ENCODE measurements around the gene FIGN.

The FIGN gene

DNA sequence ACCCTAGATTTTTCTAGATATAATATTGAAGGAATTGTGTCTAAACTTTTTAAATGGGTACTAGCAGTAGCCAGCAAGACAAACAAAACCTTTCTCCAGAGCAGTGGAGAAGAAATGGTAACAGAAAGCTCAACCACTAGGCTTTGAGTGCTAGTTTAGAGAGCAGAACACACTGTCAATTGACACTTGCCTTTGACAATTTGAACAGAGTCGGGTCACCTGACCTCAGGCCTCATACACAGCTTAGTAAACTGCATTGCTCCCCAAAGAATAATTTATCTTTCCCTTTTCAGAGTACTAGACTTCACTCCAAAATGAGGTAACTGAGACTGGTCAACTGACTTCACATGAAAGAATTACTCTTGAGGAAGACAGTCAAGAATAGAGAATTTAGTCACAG is 48.6 kb downstream of the FIGN start:
- Histone ChIP-seq H3K36me3 (ENCODE audit: control insufficient read depth, insufficient read depth, low read length) (no peaks in the 10 kb centered on the region), H3K27ac (ENCODE audit: low read depth, low read length) (no peak overlapping the region), H3K4me1 (ENCODE audit: control insufficient read depth, insufficient read depth, low read length) (peaks cover 6% of the 10 kb centered on the region), H3K4me3 (ENCODE audit: low read depth, low read length) (no peak overlapping the region), H3K9ac (ENCODE audit: low read depth, low read length) (no peak overlapping the region), H3K9me3 (ENCODE audit: control insufficient read depth, insufficient read depth, low read length) (no peaks in the 10 kb centered on the region), H3K27me3 (ENCODE audit: control insufficient read depth, insufficient read depth, low read length) (no peaks in the 10 kb centered on the region)

DNA sequence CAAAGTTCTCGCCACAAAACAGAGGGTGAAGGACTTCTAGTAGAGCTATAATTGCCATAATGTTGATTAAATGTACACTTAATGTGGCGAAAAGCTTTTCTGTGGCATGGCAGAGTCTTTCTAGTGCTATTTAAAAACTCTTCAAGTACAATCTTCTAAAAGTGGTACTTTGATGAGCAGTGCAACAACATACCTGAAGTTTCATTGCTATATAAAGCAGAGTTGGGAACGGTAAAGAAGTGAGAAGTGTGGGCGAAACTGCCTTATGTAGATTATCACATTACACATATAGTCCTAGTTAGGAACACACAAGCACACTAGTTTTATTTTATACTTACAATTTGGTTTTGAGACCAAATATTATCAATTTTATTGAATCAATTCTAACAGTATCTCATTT is 49.5 kb downstream of the FIGN start:
- Histone ChIP-seq H3K36me3 (ENCODE audit: control insufficient read depth, insufficient read depth, low read length) (no peaks in the 10 kb centered on the region), H3K4me1 (ENCODE audit: control insufficient read depth, insufficient read depth, low read length) (peaks cover 4% of the 10 kb centered on the region; the same call in 1 of the 2 replicates), H3K9ac (ENCODE audit: low read depth, low read length) (no peak overlapping the region), H3K27ac (ENCODE audit: low read depth, low read length) (no peak overlapping the region), H3K9me3 (ENCODE audit: control insufficient read depth, insufficient read depth, low read length) (no peaks in the 10 kb centered on the region), H3K4me3 (ENCODE audit: low read depth, low read length) (no peak overlapping the region), H3K27me3 (ENCODE audit: control insufficient read depth, insufficient read depth, low read length) (no peaks in the 10 kb centered on the region)

DNA sequence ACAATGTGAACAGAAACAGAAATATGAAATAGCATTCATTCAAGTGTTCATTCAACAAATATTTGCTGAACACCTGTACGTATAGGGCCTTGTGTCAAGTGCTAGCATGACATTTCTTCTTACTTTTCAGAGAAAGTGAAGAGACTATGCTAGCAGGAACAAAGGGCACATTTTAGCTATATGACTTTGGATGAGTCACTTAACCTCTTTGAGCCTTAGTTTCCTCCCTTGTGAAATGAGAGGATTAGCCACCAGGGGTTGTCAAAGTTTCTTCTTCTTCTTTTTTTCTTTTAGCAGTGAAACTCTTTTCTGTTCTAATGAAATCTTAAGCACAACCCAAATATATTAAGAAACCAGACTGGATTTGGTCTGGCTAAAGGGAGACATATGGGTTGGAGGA is 53.1 kb downstream of the FIGN start:
- H3K36me3 ChIP-seq (ENCODE audit: control insufficient read depth, insufficient read depth, low read length), result no peaks in the 10 kb centered on the region
- H3K9ac ChIP-seq (ENCODE audit: low read depth, low read length), result no peak overlapping the region
- no peak overlapping the region for H3K27ac ChIP-seq (ENCODE audit: low read depth, low read length)
- H3K27me3 ChIP-seq (ENCODE audit: control insufficient read depth, insufficient read depth, low read length), result no peaks in the 10 kb centered on the region
- no peak overlapping the region for H3K4me3 ChIP-seq (ENCODE audit: low read depth, low read length)
- H3K4me1 ChIP-seq (ENCODE audit: control insufficient read depth, insufficient read depth, low read length), result peaks cover 4% of the 10 kb centered on the region; the same call in 1 of the 2 replicates
- H3K9me3 ChIP-seq (ENCODE audit: control insufficient read depth, insufficient read depth, low read length), result no peaks in the 10 kb centered on the region

DNA sequence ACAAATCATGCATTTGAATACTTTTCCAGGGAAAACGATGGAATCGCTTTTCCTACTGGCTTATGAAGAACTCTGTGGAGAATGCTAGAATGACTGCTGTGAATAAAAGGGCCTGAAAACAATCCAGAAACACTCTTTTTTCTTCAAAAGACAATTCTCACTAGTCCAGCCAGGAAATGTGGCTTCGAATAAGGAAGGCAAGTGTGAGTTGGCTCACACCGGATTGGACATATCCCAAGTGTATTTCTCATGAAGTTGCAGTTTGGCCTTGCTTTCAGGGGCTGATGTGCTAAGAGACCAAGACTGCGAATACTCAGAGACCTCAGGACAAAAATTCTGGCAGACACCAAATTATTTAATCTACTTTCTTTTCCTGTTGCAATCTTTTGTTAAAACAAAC is 54.1 kb downstream of the FIGN start:
- Histone ChIP-seq H3K9ac (ENCODE audit: low read depth, low read length) (no peak overlapping the region), H3K36me3 (ENCODE audit: control insufficient read depth, insufficient read depth, low read length) (no peaks in the 10 kb centered on the region), H3K4me3 (ENCODE audit: low read depth, low read length) (no peak overlapping the region), H3K27ac (ENCODE audit: low read depth, low read length) (no peak overlapping the region), H3K9me3 (ENCODE audit: control insufficient read depth, insufficient read depth, low read length) (no peaks in the 10 kb centered on the region), H3K4me1 (ENCODE audit: control insufficient read depth, insufficient read depth, low read length) (peaks cover 4% of the 10 kb centered on the region; the same call in 1 of the 2 replicates), H3K27me3 (ENCODE audit: control insufficient read depth, insufficient read depth, low read length) (no peaks in the 10 kb centered on the region)

GRCh38 chr2:163675388-163675787 is 60.4 kb downstream of the FIGN start:
- Histone ChIP-seq H3K9me3 (ENCODE audit: control insufficient read depth, insufficient read depth, low read length) (no peaks in the 10 kb centered on the region), H3K27me3 (ENCODE audit: control insufficient read depth, insufficient read depth, low read length) (no peaks in the 10 kb centered on the region), H3K36me3 (ENCODE audit: control insufficient read depth, insufficient read depth, low read length) (no peaks in the 10 kb centered on the region), H3K9ac (ENCODE audit: low read depth, low read length) (no peak overlapping the region), H3K4me1 (ENCODE audit: control insufficient read depth, insufficient read depth, low read length) (no peaks in the 10 kb centered on the region; the same call in 1 of the 2 replicates), H3K27ac (ENCODE audit: low read depth, low read length) (no peak overlapping the region), H3K4me3 (ENCODE audit: low read depth, low read length) (no peak overlapping the region)

DNA sequence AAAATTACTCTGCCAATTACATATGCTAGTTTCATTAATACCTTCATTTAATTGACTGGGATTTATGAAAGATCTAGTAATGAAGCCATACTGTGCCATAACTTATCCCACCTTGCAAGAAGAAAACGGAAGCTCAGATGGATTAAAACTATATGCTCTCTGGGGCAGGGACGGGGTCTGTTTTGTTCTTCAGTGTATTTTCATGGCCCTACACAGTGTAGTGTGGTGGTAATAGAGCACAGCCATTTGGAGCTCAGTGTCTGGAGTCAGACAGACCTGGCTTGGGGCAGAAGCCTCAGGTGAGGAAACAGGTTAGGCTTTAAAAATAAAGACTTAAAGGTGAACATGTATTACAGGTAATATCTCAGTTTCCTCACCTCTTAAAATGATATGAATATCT is 62.3 kb downstream of the FIGN start:
- no peaks in the 10 kb centered on the region for H3K9me3 ChIP-seq (ENCODE audit: control insufficient read depth, insufficient read depth, low read length)
- no peak overlapping the region for H3K4me3 ChIP-seq (ENCODE audit: low read depth, low read length)
- H3K27ac ChIP-seq (ENCODE audit: low read depth, low read length), result no peak overlapping the region
- H3K36me3 ChIP-seq (ENCODE audit: control insufficient read depth, insufficient read depth, low read length), result no peaks in the 10 kb centered on the region
- no peaks in the 10 kb centered on the region for H3K27me3 ChIP-seq (ENCODE audit: control insufficient read depth, insufficient read depth, low read length)
- no peaks in the 10 kb centered on the region; the same call in 1 of the 2 replicates for H3K4me1 ChIP-seq (ENCODE audit: control insufficient read depth, insufficient read depth, low read length)
- H3K9ac ChIP-seq (ENCODE audit: low read depth, low read length), result no peak overlapping the region

GRCh38 chr2:163670929-163671328 is 64.9 kb downstream of the FIGN start:
- H3K27ac ChIP-seq (ENCODE audit: low read depth, low read length), result no peak overlapping the region
- H3K9ac ChIP-seq (ENCODE audit: low read depth, low read length), result no peak overlapping the region
- H3K4me1 ChIP-seq (ENCODE audit: control insufficient read depth, insufficient read depth, low read length), result peaks cover 9% of the 10 kb centered on the region
- H3K4me3 ChIP-seq (ENCODE audit: low read depth, low read length), result no peak overlapping the region
- H3K36me3 ChIP-seq (ENCODE audit: control insufficient read depth, insufficient read depth, low read length), result no peaks in the 10 kb centered on the region
- no peaks in the 10 kb centered on the region for H3K9me3 ChIP-seq (ENCODE audit: control insufficient read depth, insufficient read depth, low read length)
- no peaks in the 10 kb centered on the region for H3K27me3 ChIP-seq (ENCODE audit: control insufficient read depth, insufficient read depth, low read length)

DNA sequence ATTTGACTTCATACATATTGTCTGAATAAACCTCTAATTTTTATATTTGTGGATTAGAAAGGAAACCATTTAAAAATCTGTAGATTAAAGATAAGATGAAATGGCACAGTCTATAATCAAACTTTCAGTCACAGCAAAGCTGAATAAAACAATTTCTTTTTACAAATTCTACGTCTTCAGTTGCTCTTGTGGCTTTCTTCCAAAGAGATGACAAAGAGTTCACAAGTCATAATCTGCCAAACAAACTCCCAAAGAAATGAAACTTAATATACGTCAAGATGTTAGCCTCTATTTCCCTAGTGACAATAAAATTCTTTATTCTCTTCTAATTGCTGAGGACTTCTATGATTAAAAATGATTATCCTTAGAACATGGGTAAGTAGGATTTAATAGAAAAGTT is 66.3 kb downstream of the FIGN start:
- Histone ChIP-seq H3K36me3 (ENCODE audit: control insufficient read depth, insufficient read depth, low read length) (no peaks in the 10 kb centered on the region), H3K4me3 (ENCODE audit: low read depth, low read length) (no peak overlapping the region), H3K9me3 (ENCODE audit: control insufficient read depth, insufficient read depth, low read length) (no peaks in the 10 kb centered on the region), H3K27me3 (ENCODE audit: control insufficient read depth, insufficient read depth, low read length) (no peaks in the 10 kb centered on the region), H3K4me1 (ENCODE audit: control insufficient read depth, insufficient read depth, low read length) (peaks cover 15% of the 10 kb centered on the region), H3K9ac (ENCODE audit: low read depth, low read length) (no peak overlapping the region), H3K27ac (ENCODE audit: low read depth, low read length) (no peak overlapping the region)

- H3K27ac ChIP-seq (ENCODE audit: low read depth, low read length), result no peak overlapping the region
- no peaks in the 10 kb centered on the region for H3K27me3 ChIP-seq (ENCODE audit: control insufficient read depth, insufficient read depth, low read length)
- no peaks in the 10 kb centered on the region for H3K9me3 ChIP-seq (ENCODE audit: control insufficient read depth, insufficient read depth, low read length)
- no peak overlapping the region for H3K4me3 ChIP-seq (ENCODE audit: low read depth, low read length)
- H3K9ac ChIP-seq (ENCODE audit: low read depth, low read length), result no peak overlapping the region
- no peaks in the 10 kb centered on the region for H3K36me3 ChIP-seq (ENCODE audit: control insufficient read depth, insufficient read depth, low read length)
- peaks cover 22% of the 10 kb centered on the region for H3K4me1 ChIP-seq (ENCODE audit: control insufficient read depth, insufficient read depth, low read length)
Measured at GRCh38 chr2:163667064-163667887, 68.5 kb downstream of the FIGN start.

DNA sequence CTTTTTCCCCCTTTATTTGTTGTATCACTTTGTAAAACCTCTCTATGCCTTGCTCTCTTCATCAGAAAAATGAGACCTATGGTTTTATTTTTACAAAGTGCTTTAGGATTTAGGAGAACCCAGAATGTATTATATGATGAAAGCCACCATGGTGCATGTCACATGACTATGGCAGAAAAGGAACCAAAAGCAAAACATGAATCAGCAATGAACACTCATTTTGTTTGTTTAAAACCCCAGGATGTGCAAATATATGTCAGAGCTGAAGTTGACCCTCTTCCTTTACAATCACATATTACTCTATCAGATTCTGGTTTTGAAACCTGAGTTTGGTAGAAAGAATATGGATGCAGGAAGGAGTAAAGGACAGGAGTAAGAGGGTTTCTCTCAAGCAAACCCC is 70.0 kb downstream of the FIGN start:
- no peaks in the 10 kb centered on the region for H3K36me3 ChIP-seq (ENCODE audit: control insufficient read depth, insufficient read depth, low read length)
- no peak overlapping the region for H3K9ac ChIP-seq (ENCODE audit: low read depth, low read length)
- H3K27ac ChIP-seq (ENCODE audit: low read depth, low read length), result no peak overlapping the region
- no peaks in the 10 kb centered on the region for H3K27me3 ChIP-seq (ENCODE audit: control insufficient read depth, insufficient read depth, low read length)
- H3K4me3 ChIP-seq (ENCODE audit: low read depth, low read length), result no peak overlapping the region
- peaks cover 22% of the 10 kb centered on the region for H3K4me1 ChIP-seq (ENCODE audit: control insufficient read depth, insufficient read depth, low read length)
- H3K9me3 ChIP-seq (ENCODE audit: control insufficient read depth, insufficient read depth, low read length), result no peaks in the 10 kb centered on the region

GRCh38 chr2:163665051-163665450 is 70.8 kb downstream of the FIGN start:
- Histone ChIP-seq H3K9me3 (ENCODE audit: control insufficient read depth, insufficient read depth, low read length) (no peaks in the 10 kb centered on the region), H3K27ac (ENCODE audit: low read depth, low read length) (no peak overlapping the region), H3K4me1 (ENCODE audit: control insufficient read depth, insufficient read depth, low read length) (peaks cover 22% of the 10 kb centered on the region), H3K36me3 (ENCODE audit: control insufficient read depth, insufficient read depth, low read length) (no peaks in the 10 kb centered on the region), H3K4me3 (ENCODE audit: low read depth, low read length) (no peak overlapping the region), H3K27me3 (ENCODE audit: control insufficient read depth, insufficient read depth, low read length) (no peaks in the 10 kb centered on the region), H3K9ac (ENCODE audit: low read depth, low read length) (no peak overlapping the region)

All from HUES48 (cell line).